ENCODE measurements around the gene MIA. TPM values are rescaled to one million over a fixed set of nuclear protein-coding genes. Genes with fewer than 3 reads are reported as not detected.
A peak's percentile ranks its signal among the peaks of the same experiment; 100 is the strongest.

Gene MIA
- total RNA-seq, 1 experiment from 2014 or later: 2.2 TPM

DNA sequence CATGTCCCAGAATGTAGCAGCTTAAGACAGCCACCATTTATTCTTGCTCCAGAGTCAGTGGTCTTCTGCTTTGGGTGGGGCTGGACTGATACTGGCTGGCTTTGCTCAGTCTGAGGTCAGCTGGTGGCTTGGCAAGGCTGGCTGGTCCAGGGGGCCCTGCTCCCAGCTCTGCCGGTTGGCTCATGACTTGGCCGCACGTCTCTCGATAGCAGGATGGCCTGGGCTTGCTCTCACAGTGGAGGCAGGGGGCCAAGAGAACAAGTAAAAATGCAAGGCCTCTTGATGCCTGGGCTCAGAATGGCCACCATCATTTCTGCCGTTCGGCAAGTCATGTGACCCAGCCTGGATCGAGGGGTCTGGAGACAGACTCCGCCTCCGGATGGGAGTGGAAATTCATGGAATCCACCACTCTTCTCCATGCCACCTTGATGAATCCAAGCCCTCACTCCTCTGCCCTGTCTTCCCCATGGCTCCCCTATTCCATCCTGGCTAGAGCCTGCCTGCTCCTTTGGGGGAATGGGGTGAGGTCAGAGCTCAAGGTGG lies 38.1 kb upstream of the MIA start:
- Histone ChIP-seq H3K9me3 (ENCODE audit: control insufficient read depth, insufficient read depth, low read depth, low read length) (no peaks in the 10 kb centered on the region), H3K4me3 (ENCODE audit: low read depth in 2 of 2, low read length in 2 of 2) (no peak overlapping the region), H3K27me3 (ENCODE audit: control insufficient read depth, insufficient read depth, low read length) (no peaks in the 10 kb centered on the region), H3K4me1 (ENCODE audit: control insufficient read depth, insufficient read depth, low read length) (no peaks in the 10 kb centered on the region), H3K27ac (ENCODE audit: low read length) (no peak overlapping the region), H3K36me3 (ENCODE audit: control insufficient read depth, insufficient read depth, low read length) (no peaks in the 10 kb centered on the region)
- BruUV-seq (replicated peaks): no TSS peak
- intact Hi-C loops (cut with micrococcal nuclease; ENCODE audit: unreplicated experiment) (no loop called here), in situ Hi-C loops (cut with HindIII; ENCODE audit: low pct_unique_long_range_greater_than_20kb, low sequenced_read_pairs) (no loop called here)
- ChIA-PET POLR2A (no interaction called here), CTCF (no interaction called here)
- DNase-seq (ENCODE audit: low read depth, low spot score) (no peak), ATAC-seq (no peak)
- no peak for TF ChIP-seq SIN3A (IDR thresholded peaks at IDR 0.05; ENCODE audit: borderline replicate concordance, insufficient read depth, low read depth, low read length)
- TF ChIP-seq, protein P1, sequence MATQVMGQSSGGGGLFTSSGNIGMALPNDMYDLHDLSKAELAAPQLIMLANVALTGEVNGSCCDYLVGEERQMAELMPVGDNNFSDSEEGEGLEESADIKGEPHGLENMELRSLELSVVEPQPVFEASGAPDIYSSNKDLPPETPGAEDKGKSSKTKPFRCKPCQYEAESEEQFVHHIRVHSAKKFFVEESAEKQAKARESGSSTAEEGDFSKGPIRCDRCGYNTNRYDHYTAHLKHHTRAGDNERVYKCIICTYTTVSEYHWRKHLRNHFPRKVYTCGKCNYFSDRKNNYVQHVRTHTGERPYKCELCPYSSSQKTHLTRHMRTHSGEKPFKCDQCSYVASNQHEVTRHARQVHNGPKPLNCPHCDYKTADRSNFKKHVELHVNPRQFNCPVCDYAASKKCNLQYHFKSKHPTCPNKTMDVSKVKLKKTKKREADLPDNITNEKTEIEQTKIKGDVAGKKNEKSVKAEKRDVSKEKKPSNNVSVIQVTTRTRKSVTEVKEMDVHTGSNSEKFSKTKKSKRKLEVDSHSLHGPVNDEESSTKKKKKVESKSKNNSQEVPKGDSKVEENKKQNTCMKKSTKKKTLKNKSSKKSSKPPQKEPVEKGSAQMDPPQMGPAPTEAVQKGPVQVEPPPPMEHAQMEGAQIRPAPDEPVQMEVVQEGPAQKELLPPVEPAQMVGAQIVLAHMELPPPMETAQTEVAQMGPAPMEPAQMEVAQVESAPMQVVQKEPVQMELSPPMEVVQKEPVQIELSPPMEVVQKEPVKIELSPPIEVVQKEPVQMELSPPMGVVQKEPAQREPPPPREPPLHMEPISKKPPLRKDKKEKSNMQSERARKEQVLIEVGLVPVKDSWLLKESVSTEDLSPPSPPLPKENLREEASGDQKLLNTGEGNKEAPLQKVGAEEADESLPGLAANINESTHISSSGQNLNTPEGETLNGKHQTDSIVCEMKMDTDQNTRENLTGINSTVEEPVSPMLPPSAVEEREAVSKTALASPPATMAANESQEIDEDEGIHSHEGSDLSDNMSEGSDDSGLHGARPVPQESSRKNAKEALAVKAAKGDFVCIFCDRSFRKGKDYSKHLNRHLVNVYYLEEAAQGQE (IDR thresholded peaks at IDR 0.05; ENCODE audit: insufficient read depth in 1 of 2, low read depth in 2 of 2, low read length in 1 of 2): no peak
- no peak for TF ChIP-seq POLR2AphosphoS5 (IDR thresholded peaks at IDR 0.05; ENCODE audit: low read depth, low read length)
- no peak for TF ChIP-seq CTCF (IDR thresholded peaks at IDR 0.05)
- no peak for TF ChIP-seq TCF7L2 (IDR thresholded peaks at IDR 0.05; ENCODE audit: low read depth, low read length)

- H3K27ac ChIP-seq (ENCODE audit: low read length): no peak overlapping the region
- DNase-seq (ENCODE audit: low read depth, low spot score): no peak
- in situ Hi-C loops (cut with HindIII; ENCODE audit: low pct_unique_long_range_greater_than_20kb, low sequenced_read_pairs): no loop called here
- intact Hi-C loops (cut with micrococcal nuclease; ENCODE audit: unreplicated experiment): no loop called here
- POLR2A ChIA-PET: no interaction called here
- TF ChIP-seq CTCF (IDR thresholded peaks at IDR 0.05) (no peak), POLR2AphosphoS5 (IDR thresholded peaks at IDR 0.05; ENCODE audit: low read depth, low read length) (no peak), TCF7L2 (IDR thresholded peaks at IDR 0.05; ENCODE audit: low read depth, low read length) (no peak), SIN3A (IDR thresholded peaks at IDR 0.05; ENCODE audit: borderline replicate concordance, insufficient read depth, low read depth, low read length) (no peak)
- TF ChIP-seq, protein P1 (IDR thresholded peaks at IDR 0.05; ENCODE audit: insufficient read depth in 1 of 2, low read depth in 2 of 2, low read length in 1 of 2): no peak
- no peak overlapping the region for H3K4me3 ChIP-seq (ENCODE audit: low read depth in 2 of 2, low read length in 2 of 2)
- no peaks in the 10 kb centered on the region for H3K36me3 ChIP-seq (ENCODE audit: control insufficient read depth, insufficient read depth, low read length)
- no peaks in the 10 kb centered on the region for H3K27me3 ChIP-seq (ENCODE audit: control insufficient read depth, insufficient read depth, low read length)
- CTCF ChIA-PET: no interaction called here
- no TSS peak for BruUV-seq (replicated peaks)
- ATAC-seq: 0 out of 2 replicates have a peak, but pooled peaks have one; percentile 16
- no peaks in the 10 kb centered on the region for H3K9me3 ChIP-seq (ENCODE audit: control insufficient read depth, insufficient read depth, low read depth, low read length)
- H3K4me1 ChIP-seq (ENCODE audit: control insufficient read depth, insufficient read depth, low read length): no peaks in the 10 kb centered on the region
These were observed 36.1 kb upstream of the MIA start for GRCh38 chr19:40739030-40739839.
